ENCODE data around the gene WRAP53.
"Not testable (repeated sequence)": the region's sequence is repeated elsewhere in the genome, so short reads cannot be mapped to it uniquely, and the experiment has no call there.

Gene WRAP53

GRCh38 chr17:7687908-7688807 lies at the start of gene WRAP53:
Gene WRAP53, plus strand, starts transcription at chr17:7688477. Its CDS starts 172 bp downstream, at chr17:7688649.
- H3K4me3 ChIP-seq (ENCODE audit: low read depth, low read length): peak within 1 kb of the TSS; percentile 99
- peak; percentile 95 for DNase-seq (ENCODE audit: low read depth)
- TF ChIP-seq, protein P1, sequence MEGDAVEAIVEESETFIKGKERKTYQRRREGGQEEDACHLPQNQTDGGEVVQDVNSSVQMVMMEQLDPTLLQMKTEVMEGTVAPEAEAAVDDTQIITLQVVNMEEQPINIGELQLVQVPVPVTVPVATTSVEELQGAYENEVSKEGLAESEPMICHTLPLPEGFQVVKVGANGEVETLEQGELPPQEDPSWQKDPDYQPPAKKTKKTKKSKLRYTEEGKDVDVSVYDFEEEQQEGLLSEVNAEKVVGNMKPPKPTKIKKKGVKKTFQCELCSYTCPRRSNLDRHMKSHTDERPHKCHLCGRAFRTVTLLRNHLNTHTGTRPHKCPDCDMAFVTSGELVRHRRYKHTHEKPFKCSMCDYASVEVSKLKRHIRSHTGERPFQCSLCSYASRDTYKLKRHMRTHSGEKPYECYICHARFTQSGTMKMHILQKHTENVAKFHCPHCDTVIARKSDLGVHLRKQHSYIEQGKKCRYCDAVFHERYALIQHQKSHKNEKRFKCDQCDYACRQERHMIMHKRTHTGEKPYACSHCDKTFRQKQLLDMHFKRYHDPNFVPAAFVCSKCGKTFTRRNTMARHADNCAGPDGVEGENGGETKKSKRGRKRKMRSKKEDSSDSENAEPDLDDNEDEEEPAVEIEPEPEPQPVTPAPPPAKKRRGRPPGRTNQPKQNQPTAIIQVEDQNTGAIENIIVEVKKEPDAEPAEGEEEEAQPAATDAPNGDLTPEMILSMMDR (IDR thresholded peaks at IDR 0.05; ENCODE audit: low read depth, low read length, missing control alignments): peak; percentile 85

DNA sequence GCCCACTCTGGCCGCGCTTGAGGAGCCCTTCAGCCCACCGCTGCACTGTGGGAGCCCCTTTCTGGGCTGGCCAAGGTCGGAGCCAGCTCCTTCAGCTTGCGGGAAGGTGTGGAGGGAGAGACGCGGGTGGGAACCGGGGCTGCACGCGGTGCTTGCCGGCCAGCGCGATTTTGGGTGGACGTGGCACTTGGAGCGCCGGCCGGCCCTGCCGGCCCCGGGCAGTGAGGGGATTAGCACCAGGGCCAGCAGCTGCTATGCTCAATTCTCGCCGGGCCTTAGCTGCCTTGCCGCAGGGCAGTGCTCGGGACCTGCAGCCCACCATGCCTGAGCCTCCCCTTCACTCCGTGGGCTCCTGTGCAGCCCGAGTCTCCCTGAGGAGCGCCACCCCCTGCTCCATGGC lies 47.5 kb upstream of the WRAP53 start:
- TF ChIP-seq, protein P1 (IDR thresholded peaks at IDR 0.05; ENCODE audit: low read depth, low read length, missing control alignments): no peak
- DNase-seq (ENCODE audit: low read depth): no peak
- H3K4me3 ChIP-seq (ENCODE audit: low read depth, low read length): no peak overlapping the region

DNA sequence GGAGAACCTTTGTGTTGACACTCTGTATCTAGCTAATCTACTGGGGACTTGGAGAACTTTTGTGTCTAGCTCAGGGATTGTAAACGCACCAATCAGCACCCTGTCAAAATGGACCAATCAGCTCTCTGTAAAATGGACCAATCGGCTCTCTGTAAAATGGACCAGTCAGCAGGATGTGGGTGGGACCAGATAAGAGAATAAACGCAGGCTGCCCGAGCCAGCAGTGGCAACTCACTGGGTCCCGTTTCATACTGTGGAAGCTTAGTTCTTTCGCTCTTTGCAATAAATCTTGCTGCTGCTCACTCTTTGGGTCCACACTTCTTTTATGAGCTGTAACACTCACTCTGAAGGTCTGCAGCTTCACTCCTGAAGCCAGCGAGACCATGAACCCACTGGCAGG lies 46.6 kb upstream of the WRAP53 start:
- not testable (repeated sequence) for DNase-seq (ENCODE audit: low read depth); H3K4me3 ChIP-seq (ENCODE audit: low read depth, low read length)

DNA sequence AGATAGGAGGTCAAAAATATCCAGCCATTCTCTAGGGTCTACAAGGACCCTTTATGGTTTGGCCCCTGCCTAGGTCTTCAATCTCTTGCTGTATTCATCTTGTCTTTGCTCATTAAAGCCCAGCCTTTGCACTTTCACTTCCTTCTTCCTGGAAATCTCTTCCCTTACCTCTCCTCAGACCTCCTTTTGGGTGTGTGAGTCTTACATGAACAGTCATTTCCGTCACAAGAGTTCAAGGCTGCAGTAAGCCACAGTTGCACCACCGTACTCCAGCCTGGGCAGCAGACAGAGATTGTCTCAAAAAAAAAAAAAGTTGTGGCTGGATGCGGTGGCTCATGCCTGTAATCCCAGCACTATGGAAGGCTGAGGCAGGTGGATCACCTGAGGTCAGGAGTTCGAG lies 43.5 kb upstream of the WRAP53 start:
- H3K4me3 ChIP-seq (ENCODE audit: low read depth, low read length): no peak overlapping the region
- no peak for DNase-seq (ENCODE audit: low read depth)
- TF ChIP-seq, protein P1 (IDR thresholded peaks at IDR 0.05; ENCODE audit: low read depth, low read length, missing control alignments): no peak

GRCh38 chr17:7646457-7646856 lies 41.8 kb upstream of the WRAP53 start:
- TF ChIP-seq, protein P1 (IDR thresholded peaks at IDR 0.05; ENCODE audit: low read depth, low read length, missing control alignments): no peak
- no peak overlapping the region for H3K4me3 ChIP-seq (ENCODE audit: low read depth, low read length)
- DNase-seq (ENCODE audit: low read depth): no peak

GRCh38 chr17:7647018-7647417 lies 41.3 kb upstream of the WRAP53 start:
- no peak overlapping the region for H3K4me3 ChIP-seq (ENCODE audit: low read depth, low read length)
- no peak for DNase-seq (ENCODE audit: low read depth)
- TF ChIP-seq, protein P1 (IDR thresholded peaks at IDR 0.05; ENCODE audit: low read depth, low read length, missing control alignments): no peak

DNA sequence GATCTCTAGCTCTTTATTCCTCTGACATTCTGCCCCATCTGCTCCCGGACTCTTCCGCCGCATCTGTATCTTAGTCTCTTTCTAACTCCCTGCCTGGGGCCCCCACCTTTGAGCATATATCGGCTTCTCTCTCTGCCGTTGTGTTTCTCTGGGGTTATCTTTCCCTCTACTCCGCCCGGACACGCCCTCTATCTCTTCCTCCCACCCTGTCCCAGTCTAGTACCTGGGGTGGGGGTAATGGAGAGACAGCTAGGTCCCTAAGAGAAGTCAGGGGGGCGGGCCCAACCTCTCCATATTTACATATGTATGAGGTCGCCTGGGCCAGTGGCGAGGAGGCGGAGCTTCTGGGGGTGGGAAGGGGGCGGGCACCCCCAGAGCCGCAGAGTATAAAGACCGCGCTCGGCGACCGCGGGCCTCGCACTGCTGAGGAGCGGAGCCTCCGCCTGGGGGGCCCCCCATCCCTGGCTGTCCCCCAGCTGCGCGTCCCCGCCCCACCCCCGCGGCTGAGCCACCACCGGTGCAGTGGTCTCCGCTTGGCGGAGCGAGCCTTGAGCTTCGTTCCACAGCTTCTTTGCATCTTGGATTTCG lies 37.7 kb upstream of the WRAP53 start, which contains the start of gene ATP1B2:
ATP1B2 (plus strand) TSS at position 418 of the 588 bp plus-strand sequence. CDS start 593 bp downstream, outside the sequence.
- no peak for DNase-seq (ENCODE audit: low read depth)
- peak within 1 kb of the TSS; percentile 29; the same call in 1 of the 2 replicates for H3K4me3 ChIP-seq (ENCODE audit: low read depth, low read length)
- TF ChIP-seq, protein P1 (IDR thresholded peaks at IDR 0.05; ENCODE audit: low read depth, low read length, missing control alignments): no peak
